AG20443 (cell line): ENCODE measurements around the gene RFT1.
A peak's percentile ranks its signal among the peaks of the same experiment; 100 is the strongest.

Experiments
- DNase-seq: peaks from one replicate; pipeline ENCODE4 v3.0.0; 2012; ENCODE audit warnings: low spot score, mixed read lengths

The RFT1 gene

GRCh38 chr3:53150247-53151085, 20.2 kb upstream of the RFT1 start:
- DNase-seq = no peak

- no peak for DNase-seq
These were observed 19.5 kb upstream of the RFT1 start for GRCh38 chr3:53149699-53150098.

GRCh38 chr3:53149006-53149690, 18.9 kb upstream of the RFT1 start:
- no peak for DNase-seq

- no peak for DNase-seq
These were observed 17.7 kb upstream of the RFT1 start for GRCh38 chr3:53147903-53148400.

GRCh38 chr3:53147151-53147902, 17.1 kb upstream of the RFT1 start:
- no peak for DNase-seq

- DNase-seq = no peak
These were observed 16.2 kb upstream of the RFT1 start for GRCh38 chr3:53146319-53146891.

- no peak for DNase-seq
These were observed 15.5 kb upstream of the RFT1 start for GRCh38 chr3:53145713-53146080.

GRCh38 chr3:53144862-53145712, 14.9 kb upstream of the RFT1 start:
- DNase-seq = no peak

GRCh38 chr3:53144446-53144845, 14.2 kb upstream of the RFT1 start:
- DNase-seq = no peak

- no peak for DNase-seq
These were observed 12.8 kb upstream of the RFT1 start for GRCh38 chr3:53142986-53143385.

GRCh38 chr3:53140847-53141845, 10.9 kb upstream of the RFT1 start:
- DNase-seq = peak; percentile 69

GRCh38 chr3:53139906-53140846, 9.9 kb upstream of the RFT1 start:
- DNase-seq = no peak

GRCh38 chr3:53137835-53138446, 7.7 kb upstream of the RFT1 start:
- DNase-seq = no peak

GRCh38 chr3:53137221-53137620, 7.0 kb upstream of the RFT1 start:
- no peak for DNase-seq

- peak; percentile 89 for DNase-seq
These were observed 4.5 kb upstream of the RFT1 start for GRCh38 chr3:53134631-53135232.

- no peak for DNase-seq
These were observed 2.1 kb upstream of the RFT1 start for GRCh38 chr3:53132347-53132746.

- no peak for DNase-seq
These were observed 861 bp upstream of the RFT1 start for GRCh38 chr3:53131096-53131495.

GRCh38 chr3:53129344-53129743, 891 bp downstream of the RFT1 start:
- no peak for DNase-seq
